NB4 (cell line): Measurements from ENCODE around the gene LMCD1.

Experiments used
- CTCF ChIP-seq: IDR thresholded peaks from one replicate; pipeline ENCODE4 v1.5.1; 2012; ENCODE audit warnings: low read depth, low read length
- MAX ChIP-seq: IDR thresholded peaks from 2 replicates; pipeline ENCODE4 v1.6.1; 2011; ENCODE audit warnings: low read depth, low read length
- MYC ChIP-seq: IDR thresholded peaks from 2 replicates; pipeline ENCODE4 v1.6.1; 2011; ENCODE audit warnings: low read depth, low read length
- POLR2A ChIP-seq: IDR thresholded peaks from 2 replicates; pipeline ENCODE4 v1.6.1; 2011; ENCODE audit warnings: mild to moderate bottlenecking; ENCODE audit not compliant: insufficient read length; ENCODE audit errors: extremely low read depth

DNA sequence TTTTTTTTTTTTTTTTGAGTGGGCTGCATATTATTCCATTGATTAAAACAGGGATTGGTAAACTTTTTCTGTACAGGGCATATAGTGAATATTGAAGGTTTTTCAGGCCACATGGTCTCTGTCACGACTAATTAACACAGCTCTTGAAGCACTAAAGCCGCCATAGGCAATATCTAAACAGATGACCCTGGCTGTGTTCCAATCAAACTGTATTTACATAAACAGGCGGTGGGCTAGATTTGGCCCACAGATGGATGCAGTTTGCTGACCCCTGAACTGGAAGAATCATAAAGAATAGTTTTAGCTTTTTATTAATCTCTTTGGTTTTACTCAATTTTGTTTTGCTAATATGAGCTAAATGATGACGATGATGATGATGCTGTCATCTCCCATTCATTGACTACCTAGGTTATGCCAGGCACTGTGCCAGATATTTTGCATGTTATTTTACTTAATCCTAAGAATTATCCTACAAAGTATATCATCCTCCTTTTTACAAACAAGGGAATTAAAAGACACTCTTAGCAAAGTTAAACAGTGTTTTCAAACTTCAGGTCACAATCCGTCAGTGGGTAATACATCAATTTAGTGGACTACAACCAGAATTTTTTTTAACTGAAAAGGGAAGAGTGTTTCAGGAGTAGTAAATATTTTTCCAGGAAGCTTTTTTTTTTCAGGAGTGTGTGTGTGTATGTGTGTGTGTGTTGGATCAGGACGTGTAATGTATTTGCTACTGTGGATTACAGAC lies 54.3 kb downstream of the LMCD1 start:
- TF ChIP-seq MAX = no peak
- no peak for TF ChIP-seq CTCF
- no peak for TF ChIP-seq MYC
- TF ChIP-seq POLR2A = no peak
